Panc1 (cell line): ENCODE measurements around the gene ATF7.

Experiments
- CTCF ChIP-seq: fragments of 450-650 bp; IDR thresholded peaks from 2 replicates; pipeline ENCODE4 v1.5.1; 2017; ENCODE audit warnings: mild to moderate bottlenecking
- POLR2AphosphoS5 ChIP-seq: IDR thresholded peaks from 2 replicates; pipeline ENCODE4 v1.6.1; 2012; ENCODE audit warnings: mild to moderate bottlenecking, low read depth, low read length, moderate library complexity
- SIN3A ChIP-seq: IDR thresholded peaks from 2 replicates; pipeline ENCODE4 v1.6.1; 2012; ENCODE audit warnings: low read depth, mild to moderate bottlenecking, low read length, moderate library complexity, borderline replicate concordance; ENCODE audit not compliant: insufficient read depth
- TCF7L2 ChIP-seq: IDR thresholded peaks from 2 replicates; pipeline ENCODE4 v1.6.1; 2011; ENCODE audit warnings: mild to moderate bottlenecking, low read depth, low read length, inconsistent platforms

- TF ChIP-seq CTCF (no peak), POLR2AphosphoS5 (no peak), SIN3A (no peak), TCF7L2 (no peak)
Observed at GRCh38 chr12:53626702-53627169, 554 bp upstream of the ATF7 start.
